ENCODE measurements around the gene SEC24D.
"Not testable (repeated sequence)": the region's sequence is repeated elsewhere in the genome, so short reads cannot be mapped to it uniquely, and the experiment has no call there.

SEC24D gene, protein sequence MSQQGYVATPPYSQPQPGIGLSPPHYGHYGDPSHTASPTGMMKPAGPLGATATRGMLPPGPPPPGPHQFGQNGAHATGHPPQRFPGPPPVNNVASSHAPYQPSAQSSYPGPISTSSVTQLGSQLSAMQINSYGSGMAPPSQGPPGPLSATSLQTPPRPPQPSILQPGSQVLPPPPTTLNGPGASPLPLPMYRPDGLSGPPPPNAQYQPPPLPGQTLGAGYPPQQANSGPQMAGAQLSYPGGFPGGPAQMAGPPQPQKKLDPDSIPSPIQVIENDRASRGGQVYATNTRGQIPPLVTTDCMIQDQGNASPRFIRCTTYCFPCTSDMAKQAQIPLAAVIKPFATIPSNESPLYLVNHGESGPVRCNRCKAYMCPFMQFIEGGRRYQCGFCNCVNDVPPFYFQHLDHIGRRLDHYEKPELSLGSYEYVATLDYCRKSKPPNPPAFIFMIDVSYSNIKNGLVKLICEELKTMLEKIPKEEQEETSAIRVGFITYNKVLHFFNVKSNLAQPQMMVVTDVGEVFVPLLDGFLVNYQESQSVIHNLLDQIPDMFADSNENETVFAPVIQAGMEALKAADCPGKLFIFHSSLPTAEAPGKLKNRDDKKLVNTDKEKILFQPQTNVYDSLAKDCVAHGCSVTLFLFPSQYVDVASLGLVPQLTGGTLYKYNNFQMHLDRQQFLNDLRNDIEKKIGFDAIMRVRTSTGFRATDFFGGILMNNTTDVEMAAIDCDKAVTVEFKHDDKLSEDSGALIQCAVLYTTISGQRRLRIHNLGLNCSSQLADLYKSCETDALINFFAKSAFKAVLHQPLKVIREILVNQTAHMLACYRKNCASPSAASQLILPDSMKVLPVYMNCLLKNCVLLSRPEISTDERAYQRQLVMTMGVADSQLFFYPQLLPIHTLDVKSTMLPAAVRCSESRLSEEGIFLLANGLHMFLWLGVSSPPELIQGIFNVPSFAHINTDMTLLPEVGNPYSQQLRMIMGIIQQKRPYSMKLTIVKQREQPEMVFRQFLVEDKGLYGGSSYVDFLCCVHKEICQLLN

DNA sequence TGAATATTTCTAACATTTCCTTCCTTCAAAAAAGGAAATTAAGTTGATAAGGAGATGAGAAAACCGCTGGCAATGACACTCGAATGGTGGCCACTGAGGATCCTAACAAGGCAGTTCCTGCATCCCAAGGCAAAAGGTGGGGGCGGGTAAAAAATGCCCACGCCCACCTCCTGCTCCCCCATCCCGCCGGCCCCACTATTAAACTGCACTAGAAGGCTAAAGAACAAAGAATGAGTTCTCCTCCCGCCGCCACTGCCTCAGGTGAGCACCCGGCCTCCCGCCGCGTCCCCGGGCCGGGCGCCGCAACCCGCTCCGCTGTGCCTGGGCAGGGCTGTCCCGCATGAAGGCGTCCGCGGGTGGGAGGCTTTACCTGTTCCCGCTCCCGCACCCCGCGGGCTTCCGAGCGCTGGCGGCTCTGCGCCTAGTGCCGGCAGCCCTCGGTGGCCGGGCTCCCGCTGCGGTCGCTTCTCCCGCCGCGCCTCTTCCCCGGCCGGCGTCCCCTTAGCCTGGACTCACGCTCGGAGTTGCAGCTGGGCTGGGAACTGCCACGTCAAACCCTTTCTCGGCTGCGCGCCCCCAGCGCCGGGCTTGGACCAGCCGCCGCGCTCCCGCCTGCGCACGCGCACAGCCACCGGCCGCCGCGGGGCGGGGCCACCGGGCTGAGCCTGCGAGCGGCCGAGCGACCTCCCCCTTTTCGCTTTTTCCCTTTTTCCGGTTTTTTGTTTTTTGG is at the start of gene SEC24D:
Gene SEC24D (minus strand): TSS at position 556 of the 730 bp plus-strand sequence. CDS start 2,430 bp downstream, outside the sequence.
- peak; percentile 35 to 57 for DNase-seq

DNA sequence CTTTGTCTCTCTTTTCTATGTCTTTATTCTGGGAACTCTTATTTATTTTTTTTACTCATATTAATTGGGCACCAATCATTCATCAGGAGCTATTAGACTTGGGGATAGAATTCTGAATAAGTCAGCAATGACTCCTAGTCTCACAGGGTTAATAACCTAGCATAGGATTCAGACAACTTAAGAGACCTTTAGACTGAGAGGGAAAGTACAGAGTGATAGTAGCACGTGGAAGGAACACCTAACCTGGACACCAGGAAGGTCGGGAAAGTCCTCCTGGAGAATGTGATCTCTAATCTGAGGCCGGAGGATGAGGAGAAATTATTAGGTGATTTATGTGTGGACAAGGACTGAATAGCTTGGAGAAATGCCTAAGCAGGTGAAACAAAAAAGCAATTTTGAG is 48.8 kb upstream of the SEC24D start:
- DNase-seq = no peak

DNA sequence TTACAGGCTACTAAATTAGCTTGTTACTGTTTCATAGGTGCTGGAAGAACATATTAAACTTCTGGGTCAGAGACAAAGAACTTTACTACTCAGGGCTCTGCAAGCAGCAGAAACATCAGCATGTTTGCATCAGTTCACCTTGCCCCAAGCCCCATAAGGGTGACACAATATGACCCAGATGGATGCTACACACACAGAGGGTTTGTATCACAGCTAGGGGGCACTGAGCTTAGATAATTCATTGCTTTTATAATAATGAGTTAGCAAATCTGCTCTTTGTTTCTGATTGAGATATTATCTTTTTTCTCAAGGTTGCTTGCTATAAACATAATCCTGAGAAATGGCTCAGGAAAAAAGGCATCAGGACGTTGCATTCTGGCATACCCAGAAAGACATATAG is 47.9 kb upstream of the SEC24D start:
- DNase-seq = no peak

DNA sequence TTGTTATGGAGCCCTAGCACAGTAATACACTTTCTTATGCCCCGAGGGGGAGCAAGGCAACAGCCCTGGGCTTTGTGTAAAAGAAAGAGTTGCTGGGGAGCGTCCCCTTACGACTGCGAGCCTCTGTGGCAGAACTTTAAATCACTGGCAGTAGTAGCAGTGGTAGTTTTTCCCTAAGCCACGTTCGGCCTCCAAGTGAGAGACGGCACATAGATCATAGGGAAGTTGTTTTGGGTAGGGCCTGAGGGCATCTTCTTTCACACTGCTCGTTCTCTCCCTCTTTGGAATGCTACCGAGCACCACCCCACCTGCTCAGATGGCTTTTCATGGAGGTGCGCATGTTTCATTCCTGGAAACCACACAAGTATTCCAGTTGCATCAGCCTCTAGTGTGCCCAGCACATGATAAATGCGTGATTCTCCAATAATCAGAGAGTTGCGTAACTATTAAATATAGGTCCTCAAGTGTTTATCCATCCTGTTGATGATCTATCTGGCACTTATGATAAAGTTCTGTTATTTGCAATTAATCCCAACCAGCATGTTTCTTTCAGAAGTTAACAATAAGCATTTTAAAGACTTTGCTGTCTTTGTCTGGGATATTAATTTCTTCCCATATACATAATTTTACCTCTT is 45.7 kb upstream of the SEC24D start:
- no peak for DNase-seq

DNA sequence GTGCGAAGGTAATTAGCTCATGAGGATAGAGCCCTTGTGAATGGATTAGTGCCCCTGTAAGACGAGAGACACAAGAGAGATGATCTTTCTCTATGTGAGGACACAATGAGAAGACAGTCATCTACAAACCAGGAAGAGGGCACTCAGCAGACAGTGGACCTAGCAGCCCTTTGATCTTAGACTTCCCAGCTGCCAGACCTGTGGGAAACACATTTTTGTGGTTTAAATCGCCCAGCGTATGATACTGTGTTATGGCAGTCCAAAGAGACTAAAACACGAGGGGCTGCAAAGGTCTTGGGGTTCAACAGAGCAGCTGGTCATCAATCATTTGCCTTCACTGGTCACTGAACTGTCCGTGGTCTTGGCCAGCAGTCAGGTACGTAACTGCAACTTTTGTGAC is 43.5 kb upstream of the SEC24D start:
- no peak for DNase-seq

DNA sequence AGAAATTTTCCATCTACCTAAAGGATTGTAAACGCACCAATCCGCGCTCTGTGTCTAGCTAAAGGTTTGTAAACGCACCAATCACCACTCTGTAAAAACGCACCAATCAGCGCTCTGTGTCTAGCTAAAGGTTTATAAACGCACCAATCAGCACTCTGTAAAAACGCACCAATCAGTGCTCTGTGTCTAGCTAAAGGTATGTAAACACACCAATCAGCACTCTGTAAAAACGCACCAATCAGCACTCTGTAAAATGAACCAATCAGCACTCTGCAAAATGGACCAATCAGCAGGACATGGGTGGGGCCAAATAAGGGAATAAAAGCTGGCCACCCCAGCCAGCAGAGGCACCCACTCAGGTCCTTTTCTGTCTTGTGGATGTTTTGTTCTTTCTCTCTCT is 42.6 kb upstream of the SEC24D start:
- DNase-seq = not testable (repeated sequence)

DNA sequence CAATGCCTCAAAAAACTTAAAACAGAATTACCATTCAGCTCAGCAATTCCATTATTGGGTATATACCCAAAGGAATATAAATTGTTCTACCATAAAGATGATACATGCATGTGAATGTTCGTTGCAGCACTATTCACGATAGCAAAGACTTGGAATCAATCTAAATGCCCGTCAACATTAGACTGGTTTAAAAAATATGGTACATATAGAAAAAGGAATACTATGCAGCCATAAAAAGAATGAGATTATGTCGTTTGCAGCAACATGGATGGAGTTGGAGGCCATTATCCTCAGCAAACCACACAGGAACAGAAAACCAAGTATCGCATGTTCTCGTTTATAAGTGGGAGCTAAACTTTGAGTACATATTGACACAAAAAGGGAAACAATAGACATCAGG is 41.9 kb upstream of the SEC24D start:
- DNase-seq = no peak

DNA sequence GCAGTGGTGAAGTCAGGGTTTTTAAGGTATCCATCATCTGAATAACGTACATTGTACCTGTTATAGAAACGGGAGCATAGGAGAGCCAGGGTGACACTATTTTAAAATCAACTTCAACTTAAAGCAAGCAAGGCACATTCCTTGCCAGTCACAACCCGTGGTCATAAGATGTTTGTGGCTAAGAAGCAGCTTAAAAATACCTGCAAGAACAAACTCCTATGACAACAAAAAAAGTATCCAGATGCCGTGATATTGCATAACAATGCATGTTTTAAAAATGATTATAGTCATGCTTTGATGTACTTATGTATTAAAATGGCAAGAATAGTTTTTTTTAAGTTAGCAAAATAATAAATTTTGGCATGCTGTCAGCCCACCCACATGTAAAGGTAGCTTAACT is 36.3 kb upstream of the SEC24D start:
- DNase-seq = no peak

DNA sequence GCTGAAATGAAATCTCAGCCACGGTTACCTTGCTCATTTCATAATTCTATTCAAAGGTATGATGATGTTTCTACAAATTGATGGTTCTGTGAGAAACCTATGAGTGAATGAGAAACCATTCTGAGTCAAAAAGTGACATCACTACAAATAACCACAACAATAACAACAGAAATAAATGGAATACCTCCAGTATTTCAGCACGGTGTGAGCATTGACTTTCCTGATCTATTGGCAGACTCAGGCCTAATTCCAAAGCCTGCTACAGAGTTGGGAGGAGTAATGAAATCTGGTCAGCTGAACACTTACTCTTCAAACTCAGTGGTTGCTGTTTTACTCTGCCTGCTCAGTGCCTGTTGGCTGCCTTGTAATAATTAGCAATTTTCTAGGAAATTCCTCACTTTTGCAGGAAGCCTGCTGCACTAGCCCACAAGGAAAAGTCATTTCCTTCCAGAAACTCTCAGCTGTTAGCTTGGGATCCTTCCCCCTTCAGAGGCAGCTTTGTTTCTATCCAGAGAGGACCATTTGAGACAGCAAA is 33.9 kb upstream of the SEC24D start:
- no peak for DNase-seq

DNA sequence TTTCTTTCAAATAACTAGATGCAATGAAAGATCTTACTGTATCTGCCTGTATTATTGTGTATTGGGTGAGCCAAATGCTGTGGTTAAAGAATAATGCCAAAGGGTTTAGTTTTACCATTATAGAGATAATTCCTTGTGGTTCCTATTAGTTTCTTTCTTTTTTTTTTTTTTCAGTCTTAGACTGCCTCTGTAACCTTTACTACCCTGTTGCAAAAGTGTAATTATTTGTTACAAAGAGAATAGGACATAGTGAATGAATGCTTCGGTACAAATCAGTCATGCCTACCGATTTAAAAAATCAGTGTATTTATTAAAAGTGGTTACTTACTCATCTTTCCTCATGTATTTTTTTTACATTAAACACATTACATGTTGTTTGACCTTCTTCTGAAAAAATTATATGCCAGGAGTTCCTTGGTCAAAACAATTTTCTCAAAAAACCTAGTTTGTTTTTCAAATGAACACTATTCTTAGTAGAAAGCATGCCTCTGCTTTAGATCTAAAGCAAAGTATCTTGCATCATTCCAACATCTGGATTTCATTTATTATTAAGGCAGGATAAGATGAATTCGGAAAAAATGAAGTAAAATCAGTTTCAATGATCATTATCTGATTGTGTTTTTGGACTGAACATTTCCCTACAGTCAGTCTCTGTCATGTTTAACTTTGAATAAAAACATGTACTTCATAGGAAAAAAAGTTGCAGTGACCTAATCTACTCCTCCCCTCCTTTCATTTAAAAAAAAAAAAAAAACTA is 31.6 kb upstream of the SEC24D start:
- DNase-seq = no peak

DNA sequence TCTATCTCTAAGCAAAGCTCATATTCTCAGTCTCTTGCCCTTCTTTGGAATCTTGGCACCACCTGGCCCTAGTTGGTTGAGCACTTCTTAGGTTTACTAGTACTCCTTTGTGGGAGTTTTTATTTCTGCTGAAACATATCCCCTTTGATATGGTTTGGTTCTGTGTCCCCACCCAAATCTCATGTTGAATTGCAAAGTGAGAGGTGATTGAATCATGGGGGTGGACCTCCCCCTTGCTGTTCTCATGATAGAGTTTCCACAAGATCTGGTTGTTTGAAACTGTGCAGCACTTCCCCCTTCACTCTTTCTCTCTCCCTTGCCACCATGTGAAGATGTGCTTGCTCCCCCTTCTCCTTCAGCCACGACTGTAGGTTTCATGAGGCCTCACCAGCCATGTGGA is 30.5 kb upstream of the SEC24D start:
- no peak for DNase-seq

DNA sequence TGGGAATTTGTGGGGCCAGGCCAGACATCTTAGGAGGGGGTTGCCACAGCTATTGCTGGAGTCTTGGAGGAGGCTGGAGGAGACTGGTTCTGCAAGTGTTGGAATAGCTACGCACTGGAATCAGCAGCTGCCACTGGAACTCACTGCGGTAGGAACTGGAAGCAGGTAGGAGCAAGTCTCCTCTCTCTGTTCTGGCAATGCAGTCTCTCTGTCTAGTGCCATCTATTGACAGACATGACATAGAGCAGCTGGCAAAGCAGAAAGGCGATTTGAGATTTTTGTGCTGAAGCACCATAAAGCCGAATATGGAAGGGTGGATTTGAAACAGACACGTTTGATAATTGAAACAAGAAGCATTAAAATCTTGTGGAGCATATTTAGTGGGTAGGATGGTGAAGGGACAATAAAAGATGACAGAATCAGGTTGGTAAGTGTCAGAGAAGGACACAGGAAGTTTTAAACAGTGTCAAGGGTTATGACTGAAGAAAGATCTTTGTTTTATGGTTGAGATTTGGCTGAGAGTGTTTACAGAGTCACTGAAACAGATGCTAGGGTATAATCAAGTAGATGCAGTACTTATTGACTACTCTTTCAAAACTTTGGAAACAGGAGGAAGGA is 29.3 kb upstream of the SEC24D start:
- DNase-seq = no peak

DNA sequence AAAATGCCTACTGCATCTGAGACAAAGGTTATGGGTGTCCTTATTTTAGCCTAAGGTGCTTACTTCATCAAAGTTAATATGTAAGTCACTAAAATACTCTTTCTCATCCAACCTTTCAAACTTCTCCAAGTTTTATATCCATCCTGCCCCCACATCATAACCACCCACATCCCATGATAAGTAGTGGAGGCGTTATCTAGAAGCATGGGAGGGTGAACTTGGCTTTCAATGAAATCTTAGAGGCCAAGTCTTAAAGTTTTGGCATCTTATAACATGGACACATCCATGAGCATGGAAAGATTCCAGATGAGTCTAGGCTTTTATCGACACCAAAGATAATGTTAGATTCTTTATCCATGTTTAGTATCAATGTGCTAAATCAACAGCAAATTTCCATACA is 22.9 kb upstream of the SEC24D start:
- no peak for DNase-seq

DNA sequence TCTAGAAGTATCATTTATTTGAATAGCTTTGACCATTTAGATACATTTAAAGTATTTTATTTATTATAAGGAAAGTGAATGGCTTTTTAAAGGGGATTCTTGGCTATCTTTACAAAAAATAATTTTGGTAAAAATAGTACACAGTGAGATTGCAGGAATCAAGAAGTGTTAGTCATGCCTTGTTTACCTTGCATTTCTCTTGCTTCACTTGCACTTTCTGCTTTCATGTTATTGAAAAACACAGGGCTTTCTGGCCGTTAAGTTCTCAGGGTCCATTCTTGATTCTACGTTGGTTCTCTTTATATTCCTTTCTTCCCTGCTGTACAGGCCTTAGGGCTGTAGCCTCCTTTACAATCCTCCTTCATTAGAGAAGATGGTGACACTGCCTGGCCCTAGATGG is 21.8 kb upstream of the SEC24D start:
- DNase-seq = no peak

DNA sequence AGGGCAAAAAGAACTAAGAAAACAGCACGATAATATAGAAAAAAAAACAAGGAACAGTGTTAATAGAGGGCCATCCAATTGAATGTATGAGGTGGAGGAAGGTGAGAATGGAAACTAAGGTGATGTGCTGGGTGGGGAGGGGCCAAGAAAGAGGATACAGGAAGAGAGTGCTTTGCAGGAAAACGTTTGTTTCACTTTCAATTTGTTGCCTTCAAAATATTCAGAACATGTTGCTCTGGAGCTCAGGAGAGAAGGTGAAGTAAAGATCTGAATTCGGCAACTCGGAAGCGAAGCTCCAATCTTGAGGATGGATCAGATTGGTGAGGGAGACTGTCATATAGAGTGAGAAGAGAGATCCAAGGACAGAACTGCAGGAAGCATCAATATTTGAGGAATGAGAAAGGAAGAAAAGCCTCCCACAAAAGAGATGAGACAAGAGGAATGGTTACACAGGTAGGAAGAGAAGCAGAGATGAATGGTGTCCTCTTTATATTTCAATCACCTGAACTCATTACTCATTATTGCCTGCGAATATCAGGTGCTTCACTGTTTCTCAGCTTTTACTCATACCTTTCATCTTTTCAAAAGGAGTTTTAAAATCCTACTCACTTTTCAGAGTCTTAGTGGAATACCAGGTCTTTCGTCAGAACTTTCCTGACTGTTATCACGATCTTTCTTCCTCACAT is 14.7 kb upstream of the SEC24D start:
- DNase-seq = peak in 1 of 2 donors; percentile 63

DNA sequence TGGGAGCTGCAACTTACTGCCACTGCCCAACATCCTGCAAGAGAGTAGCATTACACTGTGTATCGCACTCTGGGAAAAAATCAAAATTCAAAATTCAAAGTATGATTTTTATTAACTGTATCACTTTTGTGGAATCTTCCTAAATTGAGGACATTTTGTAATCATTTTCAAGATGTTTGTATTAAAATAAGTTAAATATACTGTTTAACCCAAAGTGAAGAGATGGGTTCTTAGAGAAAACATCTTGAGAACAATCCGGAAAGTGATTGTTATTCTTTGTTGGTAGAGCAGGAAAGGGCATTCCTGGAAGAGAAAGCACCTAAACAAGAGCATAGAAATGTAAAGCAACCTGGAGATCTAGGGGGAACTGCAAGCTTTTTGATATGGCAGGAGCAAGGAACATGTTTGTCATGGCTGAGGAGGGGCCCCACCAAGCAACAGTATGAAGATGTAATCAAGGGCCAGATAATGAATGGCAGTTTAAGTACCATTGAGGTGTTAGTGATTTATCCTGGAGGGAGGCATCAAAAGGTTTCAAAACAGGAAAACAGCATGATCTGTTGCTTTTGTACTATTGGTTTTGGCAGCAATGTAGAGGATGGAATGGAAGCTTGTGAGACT is 14.1 kb upstream of the SEC24D start:
- no peak for DNase-seq

DNA sequence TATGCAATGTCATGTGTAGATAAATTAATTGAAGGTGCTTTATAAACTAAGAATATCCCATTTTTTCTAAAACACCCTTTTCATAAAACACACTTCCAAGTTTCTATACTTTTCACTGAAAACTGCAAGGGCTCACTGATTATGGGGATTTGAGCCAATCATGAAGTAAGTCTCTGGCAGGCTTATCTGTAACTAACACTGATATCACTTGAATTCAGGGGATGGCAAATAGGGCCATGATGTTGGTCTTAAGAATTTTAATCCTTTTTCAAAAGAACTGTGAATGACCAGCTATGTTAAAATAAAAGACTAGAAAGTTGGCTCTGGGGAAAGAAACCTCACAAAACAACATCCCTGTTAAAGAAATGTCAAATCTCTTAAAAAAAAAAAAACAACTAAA is 13.0 kb upstream of the SEC24D start:
- DNase-seq = no peak

DNA sequence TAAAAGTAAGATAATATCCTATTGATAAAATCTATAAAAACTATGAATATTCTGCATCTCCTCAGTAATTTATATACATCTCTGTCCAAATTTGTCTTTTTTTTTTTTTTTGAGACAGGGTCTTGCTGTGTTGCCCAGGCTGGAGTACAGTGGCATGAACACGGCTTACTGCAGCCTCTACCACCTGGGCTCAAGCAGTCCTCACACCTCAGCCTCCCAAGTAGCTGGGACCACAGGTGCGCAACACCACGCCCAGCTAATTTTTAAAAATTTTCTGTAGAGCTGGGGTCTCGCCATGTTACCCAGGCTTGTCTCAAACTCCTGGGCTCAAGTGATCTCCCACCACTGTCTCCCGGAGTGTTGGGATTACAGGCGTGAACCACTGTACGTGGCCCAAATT is 12.3 kb upstream of the SEC24D start:
- DNase-seq = no peak

DNA sequence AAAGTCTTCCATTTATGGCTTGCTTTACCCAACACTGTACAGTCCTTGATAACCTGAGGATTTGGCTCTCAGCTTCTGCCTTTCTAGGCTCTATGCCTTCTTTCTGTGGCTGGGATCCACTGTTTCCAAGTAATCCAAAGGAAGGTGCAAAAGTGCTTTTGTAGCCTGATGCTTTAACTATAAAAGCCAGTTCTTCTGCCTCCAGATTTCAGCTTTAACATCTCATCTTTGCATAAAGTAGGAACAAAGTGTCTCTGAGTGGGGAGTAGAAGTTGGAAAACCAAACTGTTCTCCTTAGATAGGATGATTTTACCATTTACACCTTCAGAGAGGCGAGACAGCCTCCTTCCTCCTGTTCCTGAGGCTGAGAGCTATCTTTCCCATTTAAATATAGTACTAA is 11.1 kb upstream of the SEC24D start:
- DNase-seq = no peak

DNA sequence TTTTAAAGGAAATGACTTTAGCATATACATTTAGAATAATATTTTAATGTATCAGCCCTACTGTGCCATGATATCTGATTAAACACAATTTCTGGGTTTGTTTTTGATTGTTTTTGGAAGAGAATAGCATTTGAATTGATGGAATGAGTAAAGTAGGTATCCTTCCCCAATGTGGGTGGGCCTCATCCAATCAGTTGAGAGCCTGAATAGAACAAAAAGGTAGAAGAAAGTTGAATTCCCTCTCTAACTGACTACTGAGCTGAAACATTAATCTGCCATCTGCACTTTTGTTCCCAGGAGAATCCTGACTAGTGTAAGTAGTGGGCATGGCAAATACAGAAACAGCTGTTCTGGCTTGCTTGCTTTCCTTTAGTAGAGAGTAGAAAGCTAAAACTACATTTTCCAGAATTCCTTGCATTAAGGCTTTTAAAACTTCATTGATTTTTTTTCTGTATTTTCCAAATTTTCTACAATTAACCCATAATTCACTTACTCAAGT is 9.7 kb upstream of the SEC24D start:
- DNase-seq = no peak
